ENCODE measurements around the gene TAP2. TPM values are rescaled to one million over a fixed set of nuclear protein-coding genes. Genes with fewer than 3 reads are reported as not detected.

TAP2 gene
- total and polyA plus RNA-seq, 10 donors, result 26.4 to 106 (median 48.4) TPM

DNA sequence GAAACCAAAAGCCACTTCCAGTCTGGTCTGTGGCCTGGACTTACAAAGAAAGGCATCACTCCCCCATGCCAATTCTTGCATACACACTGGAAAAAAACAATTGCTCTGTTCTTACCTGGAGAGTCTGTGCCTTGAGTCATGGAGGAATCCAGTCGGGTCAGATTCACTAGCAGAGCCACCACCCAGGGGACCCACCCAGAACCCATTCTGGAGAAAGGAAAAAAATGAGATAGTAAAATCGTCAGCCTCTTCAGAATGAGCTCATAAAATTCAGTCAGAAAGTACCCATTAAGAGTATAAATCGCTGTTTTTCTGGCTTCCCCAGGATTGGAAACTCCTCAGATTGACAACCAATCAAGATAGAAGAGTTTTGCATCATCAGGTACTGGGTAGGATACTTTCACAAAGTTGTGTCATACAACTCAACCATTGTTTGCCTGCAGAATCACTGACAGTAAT, 21.8 kb downstream of the TAP2 start, which contains the start of gene HLA-DOB:
Gene HLA-DOB (minus strand): TSS at position 257 of the 459 bp plus-strand sequence. CDS start 51 bp downstream, at position 206.
- H3K27me3 ChIP-seq (replicated peaks in 1 of 7), result no peaks in the 10 kb centered on the region
- no peak for DNase-seq
- peaks cover 0 to 80% (median 22%) of the 10 kb centered on the region in 6 donors for H3K4me1 ChIP-seq
- H3K27ac ChIP-seq, result peak within 1 kb of the TSS; percentile 44 to 94 (median 84)
- 36 to 48% (median 47%) methylated on average over 3 of the region's 3 CpGs for WGBS, 5 donors
- TF ChIP-seq, protein P1, sequence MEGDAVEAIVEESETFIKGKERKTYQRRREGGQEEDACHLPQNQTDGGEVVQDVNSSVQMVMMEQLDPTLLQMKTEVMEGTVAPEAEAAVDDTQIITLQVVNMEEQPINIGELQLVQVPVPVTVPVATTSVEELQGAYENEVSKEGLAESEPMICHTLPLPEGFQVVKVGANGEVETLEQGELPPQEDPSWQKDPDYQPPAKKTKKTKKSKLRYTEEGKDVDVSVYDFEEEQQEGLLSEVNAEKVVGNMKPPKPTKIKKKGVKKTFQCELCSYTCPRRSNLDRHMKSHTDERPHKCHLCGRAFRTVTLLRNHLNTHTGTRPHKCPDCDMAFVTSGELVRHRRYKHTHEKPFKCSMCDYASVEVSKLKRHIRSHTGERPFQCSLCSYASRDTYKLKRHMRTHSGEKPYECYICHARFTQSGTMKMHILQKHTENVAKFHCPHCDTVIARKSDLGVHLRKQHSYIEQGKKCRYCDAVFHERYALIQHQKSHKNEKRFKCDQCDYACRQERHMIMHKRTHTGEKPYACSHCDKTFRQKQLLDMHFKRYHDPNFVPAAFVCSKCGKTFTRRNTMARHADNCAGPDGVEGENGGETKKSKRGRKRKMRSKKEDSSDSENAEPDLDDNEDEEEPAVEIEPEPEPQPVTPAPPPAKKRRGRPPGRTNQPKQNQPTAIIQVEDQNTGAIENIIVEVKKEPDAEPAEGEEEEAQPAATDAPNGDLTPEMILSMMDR (IDR thresholded peaks at IDR 0.05 in 8 of 11, conservative IDR thresholded peaks at IDR 0.05 in 3 of 11), result no peak
- TF ChIP-seq POLR2A (IDR thresholded peaks at IDR 0.05) (no peak), POLR2AphosphoS5 (IDR thresholded peaks at IDR 0.05) (no peak)
- peaks cover 0 to 26% (median 4%) of the 10 kb centered on the region in 6 donors for H3K36me3 ChIP-seq
- intact Hi-C loops (cut with DNase I; ENCODE audit: low total_unique reads), result no loop called here
- H3K9me3 ChIP-seq, result no peaks in the 10 kb centered on the region
- H3K4me3 ChIP-seq, result peak within 1 kb of the TSS; percentile 22 to 71 (median 32)

DNA sequence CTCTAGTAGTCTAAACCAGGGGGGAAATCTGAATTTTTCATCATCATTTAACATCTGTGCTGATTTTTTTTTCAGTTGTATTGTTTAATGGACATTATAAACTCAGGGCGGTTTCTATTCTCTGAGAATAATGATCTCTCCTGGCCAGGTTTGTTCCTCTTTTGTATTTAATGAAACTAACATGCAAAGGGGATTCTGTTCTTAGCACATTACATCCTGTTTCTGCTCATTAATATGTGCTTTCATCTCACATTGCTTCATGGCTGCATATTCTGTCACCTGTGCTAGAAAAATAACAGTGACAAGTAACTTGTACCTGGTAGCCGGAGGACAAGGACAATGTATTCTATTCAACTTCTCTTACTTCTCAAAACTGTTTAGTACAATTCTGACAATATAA, 22.5 kb downstream of the TAP2 start:
- H3K4me3 ChIP-seq, result peak overlapping the region; percentile 22 to 71 (median 32)
- WGBS, 5 donors, result 40 to 60% (median 50%) methylated on average over 2 of the region's 2 CpGs
- intact Hi-C loops (cut with DNase I; ENCODE audit: low total_unique reads), result no loop called here
- H3K27me3 ChIP-seq (replicated peaks in 1 of 7), result no peaks in the 10 kb centered on the region
- no peak for DNase-seq
- no peaks in the 10 kb centered on the region for H3K9me3 ChIP-seq
- peaks cover 0 to 72% (median 15%) of the 10 kb centered on the region in 6 donors for H3K4me1 ChIP-seq
- TF ChIP-seq POLR2A (IDR thresholded peaks at IDR 0.05) (peak in 2 of 3 donors; percentile 54 to 86), POLR2AphosphoS5 (IDR thresholded peaks at IDR 0.05) (peak in 1 of 3 donors; percentile 20)
- TF ChIP-seq, protein P1 (IDR thresholded peaks at IDR 0.05 in 8 of 11, conservative IDR thresholded peaks at IDR 0.05 in 3 of 11), result no peak
- peak overlapping the region; percentile 44 to 94 (median 84) for H3K27ac ChIP-seq
- H3K36me3 ChIP-seq, result peaks cover 0 to 26% (median 4%) of the 10 kb centered on the region in 6 donors

DNA sequence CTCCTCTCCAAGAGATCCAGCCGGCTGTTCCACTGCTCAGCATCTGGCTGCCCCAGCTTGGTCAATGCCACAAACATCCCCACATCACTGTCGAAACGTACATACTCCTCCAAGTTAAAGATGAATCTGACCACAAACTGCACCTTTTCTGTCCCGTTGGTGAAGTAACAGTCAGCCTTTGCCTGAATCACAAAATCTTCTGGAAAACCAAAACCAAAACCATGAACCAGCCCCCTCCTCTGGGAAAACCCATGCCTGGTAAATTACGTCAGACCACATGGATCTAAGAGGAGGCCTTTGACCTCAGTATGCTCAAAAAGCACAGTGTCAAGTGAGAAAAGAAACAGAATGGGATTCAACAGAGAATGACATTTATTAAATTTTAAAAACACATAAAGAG, 23.4 kb downstream of the TAP2 start:
- Histone ChIP-seq H3K36me3 (peaks cover 0 to 26% (median 4%) of the 10 kb centered on the region in 6 donors), H3K4me3 (peak overlapping the region; percentile 5 to 71 (median 28)), H3K27me3 (replicated peaks in 1 of 7) (no peaks in the 10 kb centered on the region), H3K9me3 (no peaks in the 10 kb centered on the region), H3K27ac (peak overlapping the region; percentile 0 to 94 (median 84)), H3K4me1 (peaks cover 0 to 64% (median 14%) of the 10 kb centered on the region in 6 donors)
- intact Hi-C loops (cut with DNase I; ENCODE audit: low total_unique reads), result no loop called here
- DNase-seq, result no peak
- 54 to 64% (median 58%) methylated on average over 5 of the region's 5 CpGs for WGBS, 5 donors
- TF ChIP-seq POLR2A (IDR thresholded peaks at IDR 0.05), result no peak
- TF ChIP-seq POLR2AphosphoS5 (IDR thresholded peaks at IDR 0.05), result no peak
- TF ChIP-seq, protein P1 (IDR thresholded peaks at IDR 0.05 in 8 of 11, conservative IDR thresholded peaks at IDR 0.05 in 3 of 11), result no peak

- Histone ChIP-seq H3K27me3 (replicated peaks in 1 of 7) (no peaks in the 10 kb centered on the region), H3K4me1 (peaks cover 0 to 59% (median 14%) of the 10 kb centered on the region in 6 donors), H3K9me3 (no peaks in the 10 kb centered on the region), H3K4me3 (peak overlapping the region in 1 of 8 donors; percentile 71), H3K36me3 (peaks cover 0 to 26% (median 4%) of the 10 kb centered on the region in 6 donors), H3K27ac (peak overlapping the region in 7 of 8 donors; percentile 17 to 94 (median 85))
- no peak for DNase-seq
- intact Hi-C loops (cut with DNase I; ENCODE audit: low total_unique reads), result no loop called here
- WGBS, 5 donors, result 70 to 91% (median 85%) methylated on average over 2 of the region's 2 CpGs
- no peak for TF ChIP-seq POLR2AphosphoS5 (IDR thresholded peaks at IDR 0.05)
- TF ChIP-seq, protein P1 (IDR thresholded peaks at IDR 0.05 in 8 of 11, conservative IDR thresholded peaks at IDR 0.05 in 3 of 11), result no peak
- TF ChIP-seq POLR2A (IDR thresholded peaks at IDR 0.05), result no peak
Observed at GRCh38 chr6:32814145-32814544, 24.4 kb downstream of the TAP2 start.

All from spleen (tissue), 11 donors.